ENCODE measurements around the gene MEGF6. TPM values are rescaled to one million over a fixed set of nuclear protein-coding genes. Genes with fewer than 3 reads are reported as not detected.

The MEGF6 gene, protein sequence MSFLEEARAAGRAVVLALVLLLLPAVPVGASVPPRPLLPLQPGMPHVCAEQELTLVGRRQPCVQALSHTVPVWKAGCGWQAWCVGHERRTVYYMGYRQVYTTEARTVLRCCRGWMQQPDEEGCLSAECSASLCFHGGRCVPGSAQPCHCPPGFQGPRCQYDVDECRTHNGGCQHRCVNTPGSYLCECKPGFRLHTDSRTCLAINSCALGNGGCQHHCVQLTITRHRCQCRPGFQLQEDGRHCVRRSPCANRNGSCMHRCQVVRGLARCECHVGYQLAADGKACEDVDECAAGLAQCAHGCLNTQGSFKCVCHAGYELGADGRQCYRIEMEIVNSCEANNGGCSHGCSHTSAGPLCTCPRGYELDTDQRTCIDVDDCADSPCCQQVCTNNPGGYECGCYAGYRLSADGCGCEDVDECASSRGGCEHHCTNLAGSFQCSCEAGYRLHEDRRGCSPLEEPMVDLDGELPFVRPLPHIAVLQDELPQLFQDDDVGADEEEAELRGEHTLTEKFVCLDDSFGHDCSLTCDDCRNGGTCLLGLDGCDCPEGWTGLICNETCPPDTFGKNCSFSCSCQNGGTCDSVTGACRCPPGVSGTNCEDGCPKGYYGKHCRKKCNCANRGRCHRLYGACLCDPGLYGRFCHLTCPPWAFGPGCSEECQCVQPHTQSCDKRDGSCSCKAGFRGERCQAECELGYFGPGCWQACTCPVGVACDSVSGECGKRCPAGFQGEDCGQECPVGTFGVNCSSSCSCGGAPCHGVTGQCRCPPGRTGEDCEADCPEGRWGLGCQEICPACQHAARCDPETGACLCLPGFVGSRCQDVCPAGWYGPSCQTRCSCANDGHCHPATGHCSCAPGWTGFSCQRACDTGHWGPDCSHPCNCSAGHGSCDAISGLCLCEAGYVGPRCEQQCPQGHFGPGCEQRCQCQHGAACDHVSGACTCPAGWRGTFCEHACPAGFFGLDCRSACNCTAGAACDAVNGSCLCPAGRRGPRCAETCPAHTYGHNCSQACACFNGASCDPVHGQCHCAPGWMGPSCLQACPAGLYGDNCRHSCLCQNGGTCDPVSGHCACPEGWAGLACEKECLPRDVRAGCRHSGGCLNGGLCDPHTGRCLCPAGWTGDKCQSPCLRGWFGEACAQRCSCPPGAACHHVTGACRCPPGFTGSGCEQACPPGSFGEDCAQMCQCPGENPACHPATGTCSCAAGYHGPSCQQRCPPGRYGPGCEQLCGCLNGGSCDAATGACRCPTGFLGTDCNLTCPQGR (N-terminal part only)
- total RNA-seq (ENCODE audit: unreplicated experiment): 64.7 TPM
- long read RNA-seq, partial matches to known transcripts: 2 of 6 reads
- long read RNA-seq, other reads (novel, unspliced or antisense): 3 of 6 reads

DNA sequence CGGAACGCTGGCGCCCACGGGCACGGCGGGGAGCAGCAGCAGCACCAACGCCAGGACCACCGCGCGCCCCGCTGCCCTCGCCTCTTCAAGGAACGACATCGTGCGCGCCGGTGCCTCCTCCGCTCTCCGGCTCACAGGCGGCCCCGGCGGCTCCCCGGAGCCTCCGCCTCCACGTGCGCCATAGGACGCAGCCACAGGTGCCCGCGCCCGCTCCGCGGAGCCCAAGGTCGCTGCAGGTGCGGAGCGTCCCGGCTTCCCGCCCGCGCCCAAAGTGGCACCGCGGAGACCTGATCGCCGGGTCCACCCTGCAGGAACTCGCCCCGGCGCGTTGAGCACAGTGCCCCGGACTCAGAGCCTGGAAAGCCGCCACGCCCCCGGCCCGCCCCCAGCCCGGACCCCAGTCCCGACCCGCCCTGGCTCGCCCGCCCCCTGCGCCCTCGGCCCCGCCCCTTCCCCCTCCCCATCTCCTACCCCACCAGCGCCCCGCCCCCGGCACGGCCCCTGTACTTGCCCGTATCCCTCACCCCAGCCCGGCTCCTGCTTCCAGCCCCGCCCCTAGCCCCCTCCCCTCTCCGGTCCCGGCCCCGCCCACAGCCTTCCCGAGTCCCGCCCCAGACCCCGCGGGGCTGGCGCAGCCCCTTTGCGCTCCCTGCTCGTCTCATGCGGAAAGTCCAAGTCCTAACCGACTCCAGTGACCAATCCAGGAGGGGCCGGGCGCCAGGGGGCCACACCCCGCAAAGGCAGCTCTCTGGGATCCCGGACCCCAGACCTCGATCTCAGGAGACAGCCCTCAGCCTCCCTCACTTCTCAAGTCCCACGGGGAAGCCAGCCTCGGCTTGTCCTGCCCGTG, at the start of gene MEGF6:
Gene MEGF6, minus strand, starts transcription at position 339 of the 850 bp plus-strand sequence. Its CDS starts 240 bp downstream, at position 99.
- Mint-ChIP-seq H3K27ac (ENCODE audit: unreplicated experiment) (peak within 1 kb of the TSS; percentile 82), H3K36me3 (ENCODE audit: unreplicated experiment) (no peaks in the 10 kb centered on the region), H3K9me3 (ENCODE audit: unreplicated experiment) (peaks cover 7% of the 10 kb centered on the region), H3K4me3 (ENCODE audit: unreplicated experiment) (peak within 1 kb of the TSS; percentile 87), H3K27me3 (ENCODE audit: unreplicated experiment) (peaks cover 8% of the 10 kb centered on the region), H3K4me1 (ENCODE audit: low read depth, unreplicated experiment) (peaks cover 30% of the 10 kb centered on the region)
- TF ChIP-seq, protein P1, sequence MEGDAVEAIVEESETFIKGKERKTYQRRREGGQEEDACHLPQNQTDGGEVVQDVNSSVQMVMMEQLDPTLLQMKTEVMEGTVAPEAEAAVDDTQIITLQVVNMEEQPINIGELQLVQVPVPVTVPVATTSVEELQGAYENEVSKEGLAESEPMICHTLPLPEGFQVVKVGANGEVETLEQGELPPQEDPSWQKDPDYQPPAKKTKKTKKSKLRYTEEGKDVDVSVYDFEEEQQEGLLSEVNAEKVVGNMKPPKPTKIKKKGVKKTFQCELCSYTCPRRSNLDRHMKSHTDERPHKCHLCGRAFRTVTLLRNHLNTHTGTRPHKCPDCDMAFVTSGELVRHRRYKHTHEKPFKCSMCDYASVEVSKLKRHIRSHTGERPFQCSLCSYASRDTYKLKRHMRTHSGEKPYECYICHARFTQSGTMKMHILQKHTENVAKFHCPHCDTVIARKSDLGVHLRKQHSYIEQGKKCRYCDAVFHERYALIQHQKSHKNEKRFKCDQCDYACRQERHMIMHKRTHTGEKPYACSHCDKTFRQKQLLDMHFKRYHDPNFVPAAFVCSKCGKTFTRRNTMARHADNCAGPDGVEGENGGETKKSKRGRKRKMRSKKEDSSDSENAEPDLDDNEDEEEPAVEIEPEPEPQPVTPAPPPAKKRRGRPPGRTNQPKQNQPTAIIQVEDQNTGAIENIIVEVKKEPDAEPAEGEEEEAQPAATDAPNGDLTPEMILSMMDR (IDR thresholded peaks at IDR 0.05; ENCODE audit: partially characterized antibody, unreplicated experiment): no peak
- peak; percentile 91 for DNase-seq

DNA sequence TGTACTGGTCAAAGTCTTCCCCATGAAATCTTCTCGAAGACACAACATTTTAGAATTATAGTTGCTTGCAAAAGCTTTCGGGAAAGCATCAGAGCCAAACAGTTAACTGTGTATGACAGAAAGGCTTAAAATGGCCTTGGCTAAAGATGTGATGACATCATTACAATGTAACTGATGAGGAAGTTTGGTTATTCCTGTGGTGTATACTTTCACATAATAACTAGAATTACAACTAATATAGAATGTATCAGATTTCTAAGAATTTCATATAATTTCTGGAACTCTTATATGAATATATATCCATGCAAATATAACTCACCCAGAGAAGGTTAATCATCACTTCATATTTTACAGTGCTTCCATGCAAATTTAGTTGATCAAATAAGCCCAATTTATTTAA, 49.4 kb upstream of the MEGF6 start:
- peaks cover 6% of the 10 kb centered on the region for H3K27me3 Mint-ChIP-seq (ENCODE audit: unreplicated experiment)

DNA sequence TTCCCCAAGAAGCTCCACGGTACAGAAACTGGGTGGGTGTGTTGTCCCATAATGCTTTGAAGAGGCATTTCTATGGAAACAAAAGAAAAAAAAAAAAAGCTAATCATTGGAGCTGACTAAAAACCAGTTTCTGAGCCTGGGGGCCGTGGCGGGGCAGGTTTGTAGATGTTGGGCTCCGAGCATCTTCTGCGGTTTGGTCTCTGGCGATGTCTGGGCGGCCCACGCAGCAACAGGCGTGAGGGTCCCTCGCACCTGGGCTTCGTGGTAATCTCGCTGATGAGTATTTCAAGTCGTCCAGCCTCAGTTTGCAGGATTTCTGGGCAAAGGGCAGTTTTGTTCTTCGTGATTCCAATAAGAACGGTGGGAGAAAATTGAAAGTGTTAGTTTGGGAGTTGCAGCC, 47.8 kb upstream of the MEGF6 start:
- Mint-ChIP-seq H3K27ac (ENCODE audit: unreplicated experiment) (peak overlapping the region; percentile 57), H3K27me3 (ENCODE audit: unreplicated experiment) (peaks cover 7% of the 10 kb centered on the region), H3K9me3 (ENCODE audit: unreplicated experiment) (peaks cover 13% of the 10 kb centered on the region), H3K4me3 (ENCODE audit: unreplicated experiment) (no peak overlapping the region), H3K36me3 (ENCODE audit: unreplicated experiment) (no peaks in the 10 kb centered on the region), H3K4me1 (ENCODE audit: low read depth, unreplicated experiment) (peaks cover 26% of the 10 kb centered on the region)
- TF ChIP-seq, protein P1 (IDR thresholded peaks at IDR 0.05; ENCODE audit: partially characterized antibody, unreplicated experiment): no peak
- DNase-seq: peak; percentile 4

More for the DNA sequence above, 49.4 kb upstream of the MEGF6 start:
- DNase-seq: no peak
- H3K36me3 Mint-ChIP-seq (ENCODE audit: unreplicated experiment): no peaks in the 10 kb centered on the region
- no peak overlapping the region for H3K4me3 Mint-ChIP-seq (ENCODE audit: unreplicated experiment)
- H3K27ac Mint-ChIP-seq (ENCODE audit: unreplicated experiment): no peak overlapping the region
- peaks cover 13% of the 10 kb centered on the region for H3K9me3 Mint-ChIP-seq (ENCODE audit: unreplicated experiment)
- H3K4me1 Mint-ChIP-seq (ENCODE audit: low read depth, unreplicated experiment): peaks cover 24% of the 10 kb centered on the region
- TF ChIP-seq, protein P1 (IDR thresholded peaks at IDR 0.05; ENCODE audit: partially characterized antibody, unreplicated experiment): no peak

DNA sequence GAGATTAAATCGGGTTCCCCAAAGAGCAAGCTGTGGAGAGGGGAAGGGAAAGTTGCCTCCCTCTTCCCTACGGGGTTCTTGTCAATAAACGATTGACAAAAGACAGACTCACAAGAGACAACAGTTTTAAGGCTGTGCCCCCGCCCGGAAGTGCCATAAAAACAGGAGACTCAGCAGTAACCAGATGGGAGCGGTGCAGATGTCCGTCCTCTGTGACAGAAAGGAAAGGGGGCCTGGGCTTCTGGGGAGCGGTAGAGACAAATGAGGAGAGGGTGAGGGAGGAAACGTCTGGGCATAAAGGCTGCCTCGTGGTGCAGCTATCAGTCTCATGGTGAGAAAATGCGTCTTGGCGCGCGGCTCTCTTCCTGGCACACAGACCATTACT, 46.9 kb upstream of the MEGF6 start:
- Mint-ChIP-seq H3K36me3 (ENCODE audit: unreplicated experiment) (no peaks in the 10 kb centered on the region), H3K4me3 (ENCODE audit: unreplicated experiment) (peak overlapping the region; percentile 77), H3K9me3 (ENCODE audit: unreplicated experiment) (peaks cover 14% of the 10 kb centered on the region), H3K27ac (ENCODE audit: unreplicated experiment) (peak overlapping the region; percentile 88), H3K4me1 (ENCODE audit: low read depth, unreplicated experiment) (peaks cover 31% of the 10 kb centered on the region), H3K27me3 (ENCODE audit: unreplicated experiment) (peaks cover 13% of the 10 kb centered on the region)
- TF ChIP-seq, protein P1 (IDR thresholded peaks at IDR 0.05; ENCODE audit: partially characterized antibody, unreplicated experiment): no peak
- DNase-seq: peak; percentile 53
